HepG2 (cell line): Measurements from ENCODE around the gene CBX2. TPM values are rescaled to one million over a fixed set of nuclear protein-coding genes. Genes with fewer than 3 reads are reported as not detected.

Experiments
- AKNA ChIP-seq: sonication (generic); formaldehyde crosslinking; IDR thresholded peaks from 2 replicates; pipeline ENCODE4 v1.4.0; 2020; ENCODE audit warnings: missing genetic modification reagents, borderline replicate concordance
- ATRX ChIP-seq: sonication (generic); formaldehyde crosslinking; IDR thresholded peaks from 2 replicates; pipeline ENCODE4 v1.4.0; 2020; ENCODE audit warnings: missing genetic modification reagents, borderline replicate concordance
- KMT2A ChIP-seq: sonication (generic); formaldehyde crosslinking; IDR thresholded peaks from 2 replicates; pipeline ENCODE4 v1.4.0; 2020; ENCODE audit warnings: missing genetic modification reagents
- MAFK ChIP-seq, 2 experiments: IDR thresholded peaks in 1 of 2; conservative IDR thresholded peaks in 1 of 2; 2 replicates each; pipeline ENCODE4 v1.6.1; 2011; ENCODE audit warnings: improper control_type of control experiment in 2 of 2, low read length in 2 of 2
- SRSF4 ChIP-seq: fragments of 200-400 bp; formaldehyde crosslinking; IDR thresholded peaks from one replicate; pipeline ENCODE4 v1.6.1; 2018; ENCODE audit warnings: mild to moderate bottlenecking, low read depth, low read length, moderate library complexity; ENCODE audit not compliant: poor library complexity, severe bottlenecking
- TCF12 ChIP-seq, 2 experiments: fragments of 450-650 bp in 1 of 2; sonication (generic) in 1 of 2; formaldehyde crosslinking in 1 of 2; IDR thresholded peaks; 2 replicates each; pipeline versions ENCODE4 v1.6.1 to v1.8.0; 2017 to 2022; ENCODE audit warnings: antibody characterized with exemption in 1 of 2, mild to moderate bottlenecking in 1 of 2, missing genetic modification reagents in 1 of 2, moderate library complexity in 1 of 2
- TFDP2 ChIP-seq: sonication (generic); formaldehyde crosslinking; IDR thresholded peaks from 2 replicates; pipeline ENCODE4 v1.4.0; 2020; ENCODE audit warnings: missing genetic modification reagents
- THAP7 ChIP-seq: sonication (generic); formaldehyde crosslinking; IDR thresholded peaks from 2 replicates; pipeline ENCODE4 v1.8.1; 2023; ENCODE audit warnings: mild to moderate bottlenecking, missing genetic modification reagents
- ZBTB21 ChIP-seq: sonication (generic); formaldehyde crosslinking; IDR thresholded peaks from 2 replicates; pipeline ENCODE4 v1.4.0; 2020; ENCODE audit warnings: missing genetic modification reagents
- ZNF20 ChIP-seq: sonication (generic); formaldehyde crosslinking; IDR thresholded peaks from 2 replicates; pipeline ENCODE4 v1.4.0; 2020; ENCODE audit warnings: mild to moderate bottlenecking, moderate library complexity, missing genetic modification reagents
- ZNF317 ChIP-seq: sonication (generic); formaldehyde crosslinking; IDR thresholded peaks from 2 replicates; pipeline ENCODE4 v1.5.0; 2020; ENCODE audit warnings: mild to moderate bottlenecking, missing genetic modification reagents
- ZNF609 ChIP-seq: sonication (generic); formaldehyde crosslinking; IDR thresholded peaks from 2 replicates; pipeline ENCODE4 v1.4.0; 2020; ENCODE audit warnings: mild to moderate bottlenecking, missing genetic modification reagents, borderline replicate concordance
- polyA plus RNA-seq, 8 experiments: library from polyadenylated mRNA; depleted of rRNA in 3 of 8; stranded (reverse) in 7 of 8; unstranded in 1 of 8; fragments of >200 nt; fragmentation: Illumina TruSeq in 4 of 8; extraction: Trizol in 4 of 8; gene quantifications; 2 replicates each; pipeline versions ENCODE4 v1.2.1 to v1.2.3, GENCODE V29; 2011 to 2016; ENCODE audit warnings: low read depth in 4 of 8, missing spikeins in 1 of 8, mixed read lengths in 1 of 8; ENCODE audit not compliant: insufficient read depth in 1 of 8
- total RNA-seq, 5 experiments: library from RNA; depleted of rRNA; stranded (reverse); fragments of >200 nt; fragmentation: Illumina TruSeq; extraction: Trizol; gene quantifications; 2 replicates each; pipeline ENCODE4 v1.2.3, GENCODE V29; 2016; ENCODE audit warnings: low read depth in 1 of 5
- TF ChIP-seq, protein P1 (sequence below): sonication (generic); formaldehyde crosslinking; IDR thresholded peaks from 2 replicates; pipeline ENCODE4 v1.8.0; 2023; ENCODE audit warnings: mild to moderate bottlenecking, missing genetic modification reagents

The CBX2 gene
- total and polyA plus RNA-seq, 2 of the 13 experiments (the other 11 are each of a cell fraction or from before 2014, with no cell fraction given): 14.5 to 31.1 TPM

DNA sequence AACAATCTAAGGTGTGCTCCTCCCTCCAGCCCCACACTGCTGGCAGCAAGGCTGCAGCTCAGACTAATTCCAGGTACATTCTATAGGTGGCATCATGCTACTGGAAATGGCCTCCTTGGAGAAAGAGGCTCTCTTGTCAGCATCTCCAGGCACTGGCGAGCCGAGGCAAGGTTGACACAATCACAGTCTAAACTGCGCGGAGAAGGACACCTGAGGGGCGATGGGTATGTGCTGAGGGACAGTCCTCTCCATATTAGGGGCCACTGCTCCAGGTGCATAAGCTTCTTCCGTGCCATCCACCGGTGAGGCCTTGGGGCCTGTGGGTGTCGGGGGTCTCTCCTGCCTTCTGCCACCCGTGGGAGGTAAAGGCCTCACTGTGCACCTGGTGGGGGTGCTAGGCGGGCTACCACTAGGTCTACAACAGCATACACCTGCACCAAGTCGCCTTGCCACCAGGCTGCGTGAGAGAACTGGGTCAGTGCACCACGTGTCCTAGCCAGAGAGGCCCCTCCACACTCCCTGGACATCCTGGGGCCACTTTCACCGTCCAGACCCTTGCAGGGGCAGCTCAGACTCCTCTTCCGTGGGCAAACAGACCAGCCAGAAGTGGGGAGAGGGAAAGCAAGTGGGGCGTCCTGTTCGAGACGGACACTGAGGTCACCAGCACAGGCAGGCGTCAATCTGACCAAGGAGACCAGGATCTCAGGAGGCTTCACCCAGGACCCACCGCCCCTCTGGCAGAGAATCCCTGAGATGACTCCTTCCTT lies 31.0 kb downstream of the CBX2 start (continued):
- 0 out of 2 replicates have a peak, but pooled peaks have one; percentile 51 for TF ChIP-seq ZNF609 (CRISPR knock-in tag)
- no peak for TF ChIP-seq TFDP2 (CRISPR knock-in tag)
- no peak for TF ChIP-seq ZNF20
- peak; percentile 28; the same call in 1 of the 2 replicates for TF ChIP-seq THAP7 (CRISPR knock-in tag)
- no peak for TF ChIP-seq AKNA (CRISPR knock-in tag)
- no peak for TF ChIP-seq ZNF317
- no peak for TF ChIP-seq SRSF4
- TF ChIP-seq MAFK (conservative IDR thresholded peaks at IDR 0.05 in 1 of 2, IDR thresholded peaks at IDR 0.05 in 1 of 2; ENCODE audit: low read length in 2 of 2): no peak
- TF ChIP-seq KMT2A (CRISPR knock-in tag): no peak
- no peak for TF ChIP-seq ZBTB21 (CRISPR knock-in tag)
- no peak for TF ChIP-seq ATRX (CRISPR knock-in tag)
- TF ChIP-seq, protein P1, sequence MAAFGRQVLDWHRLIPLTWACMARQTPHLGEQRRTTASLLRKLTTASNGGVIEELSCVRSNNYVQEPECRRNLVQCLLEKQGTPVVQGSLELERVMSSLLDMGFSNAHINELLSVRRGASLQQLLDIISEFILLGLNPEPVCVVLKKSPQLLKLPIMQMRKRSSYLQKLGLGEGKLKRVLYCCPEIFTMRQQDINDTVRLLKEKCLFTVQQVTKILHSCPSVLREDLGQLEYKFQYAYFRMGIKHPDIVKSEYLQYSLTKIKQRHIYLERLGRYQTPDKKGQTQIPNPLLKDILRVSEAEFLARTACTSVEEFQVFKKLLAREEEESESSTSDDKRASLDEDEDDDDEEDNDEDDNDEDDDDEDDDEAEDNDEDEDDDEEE (CRISPR knock-in tag): peak; percentile 83
- TF ChIP-seq TCF12 (IDR thresholded peaks at IDR 0.05): no peak
- no peak for TF ChIP-seq TCF12 (CRISPR knock-in tag; IDR thresholded peaks at IDR 0.05)
